GM23248 (cell line): ENCODE measurements around the gene GP1BA.
"Not testable (repeated sequence)": the region's sequence is repeated elsewhere in the genome, so short reads cannot be mapped to it uniquely, and the experiment has no call there.

Experiments
- EZH2 ChIP-seq: fragments of 200-600 bp; sonication (generic); IDR thresholded peaks from 2 replicates; pipeline ENCODE4 v1.6.1; 2018; ENCODE audit warnings: antibody characterized with exemption, mild to moderate bottlenecking; ENCODE audit not compliant: insufficient read depth, poor library complexity, severe bottlenecking
- EZH2phosphoT487 ChIP-seq: fragments of 200-600 bp; sonication (generic); IDR thresholded peaks from 2 replicates; pipeline ENCODE4 v1.6.1; 2018; ENCODE audit warnings: antibody characterized with exemption, moderate library complexity, mild to moderate bottlenecking, low read depth; ENCODE audit not compliant: insufficient read depth

DNA sequence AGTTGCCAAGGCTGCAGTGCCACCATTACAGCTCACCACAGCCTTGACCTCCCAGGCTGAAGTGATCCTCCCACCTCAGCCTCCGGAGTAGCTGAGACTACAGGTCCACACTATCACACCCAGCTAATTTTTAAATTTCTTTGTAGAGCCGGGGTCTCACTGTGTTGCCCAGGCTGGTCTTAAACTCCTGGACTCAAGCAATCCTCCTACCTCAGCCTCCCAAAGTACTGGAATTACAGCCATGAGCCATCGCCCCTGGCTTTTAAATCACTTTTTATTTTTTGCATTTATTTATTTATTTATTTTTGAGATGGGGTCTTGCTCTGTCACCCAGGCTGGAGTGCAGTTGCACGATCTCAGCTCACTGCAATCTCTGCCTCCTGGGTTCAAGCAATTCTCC is 17.5 kb upstream of the GP1BA start:
- not testable (repeated sequence) for TF ChIP-seq EZH2, EZH2phosphoT487
